GM18870 (cell line): ENCODE measurements around the gene PPM1H.
"Not testable (repeated sequence)": the region's sequence is repeated elsewhere in the genome, so short reads cannot be mapped to it uniquely, and the experiment has no call there.

Experiments
- ATAC-seq: cut with Tn5 transposase; IDR thresholded peaks from one replicate; pipeline ENCODE4 v1.9.1; 2021; ENCODE audit warnings: moderate library complexity; ENCODE audit not compliant: unreplicated experiment

PPM1H gene

DNA sequence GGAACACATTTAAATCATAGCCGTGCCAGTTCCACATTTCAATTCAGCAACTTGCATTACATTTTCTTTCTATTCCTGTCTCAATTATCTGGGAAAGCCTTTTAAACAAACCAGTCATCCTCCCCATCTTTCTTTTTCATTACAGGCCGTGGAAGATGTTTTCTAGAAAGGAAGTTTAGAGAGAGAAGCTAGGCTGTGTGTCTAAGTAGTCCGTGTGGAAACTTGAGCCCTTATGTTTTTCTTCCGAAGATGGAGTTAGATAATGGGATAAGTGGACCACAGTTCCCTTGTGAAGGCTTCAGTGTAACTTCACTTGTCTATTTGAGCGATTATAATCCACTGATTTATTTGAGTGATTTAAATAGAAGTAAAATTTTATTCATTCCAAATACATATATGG is 12.4 kb upstream of the PPM1H start:
- ATAC-seq = no peak

GRCh38 chr12:62943779-62944395 is 8.9 kb upstream of the PPM1H start:
- no peak for ATAC-seq

DNA sequence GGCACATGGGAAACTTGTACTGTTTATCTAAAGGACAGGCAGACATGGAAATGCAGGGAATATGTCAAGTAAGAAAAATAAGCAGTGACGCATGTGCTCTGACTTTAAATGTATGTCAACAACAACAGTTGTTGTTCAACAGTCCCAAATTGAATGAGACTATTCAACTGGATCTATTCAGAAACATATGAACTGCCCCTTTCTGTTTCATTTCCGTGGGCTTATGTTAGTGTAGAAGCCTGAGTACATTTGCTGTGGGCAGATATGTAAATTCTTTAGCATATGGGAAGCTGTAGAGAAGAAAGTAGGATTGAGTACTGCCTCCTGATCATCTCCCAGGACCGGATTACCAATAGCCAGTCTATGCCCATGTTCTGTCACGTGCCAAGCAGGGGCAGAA is 7.4 kb upstream of the PPM1H start:
- not testable (repeated sequence) for ATAC-seq

GRCh38 chr12:62934239-62934798 is 631 bp downstream of the PPM1H start:
- ATAC-seq = peak; percentile 35

- no peak for ATAC-seq
Observed at GRCh38 chr12:62933602-62934238, 1.2 kb downstream of the PPM1H start.

DNA sequence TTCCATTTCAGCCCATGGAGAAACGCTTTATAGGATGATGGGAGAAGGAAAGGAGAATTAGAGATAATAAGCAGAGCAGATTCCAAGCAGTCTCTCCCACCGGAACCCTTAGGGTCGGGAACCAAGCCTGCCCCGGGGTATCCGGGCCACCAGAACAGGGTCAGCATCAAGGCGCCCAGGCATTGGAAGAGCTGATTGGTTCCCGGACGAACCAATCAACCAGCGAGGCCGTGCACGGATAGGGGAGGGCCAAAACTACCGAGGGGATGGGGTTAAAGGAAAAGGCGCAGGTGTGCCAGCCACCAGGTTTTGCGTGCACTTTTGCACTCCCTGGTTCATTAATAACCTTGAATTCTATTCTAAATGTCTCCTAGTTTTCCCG is 1.7 kb downstream of the PPM1H start:
- no peak for ATAC-seq

GRCh38 chr12:62931477-62931876 is 3.5 kb downstream of the PPM1H start:
- no peak for ATAC-seq

GRCh38 chr12:62930546-62931425 is 4.2 kb downstream of the PPM1H start:
- no peak for ATAC-seq

DNA sequence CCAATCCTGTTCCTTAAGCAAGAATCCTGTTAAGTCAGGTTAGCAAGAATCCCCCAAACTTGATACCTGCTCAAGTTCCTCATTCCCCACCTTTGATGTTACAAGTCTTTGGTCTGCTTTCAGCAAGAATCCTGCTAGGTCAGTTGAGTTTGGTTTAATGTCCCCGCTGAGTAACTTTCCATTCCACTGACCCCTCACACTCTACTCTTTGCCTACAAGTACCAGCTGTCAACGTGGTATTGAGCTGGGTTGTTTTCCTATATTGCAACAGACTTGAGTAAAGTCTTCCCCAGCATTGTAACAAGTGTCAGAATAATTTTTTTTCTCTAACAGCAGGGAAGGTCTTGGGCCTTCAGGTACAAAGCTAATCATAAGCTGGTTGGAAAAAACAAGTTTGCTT is 6.3 kb downstream of the PPM1H start:
- no peak for ATAC-seq

GRCh38 chr12:62925680-62926079 is 9.3 kb downstream of the PPM1H start:
- no peak for ATAC-seq

DNA sequence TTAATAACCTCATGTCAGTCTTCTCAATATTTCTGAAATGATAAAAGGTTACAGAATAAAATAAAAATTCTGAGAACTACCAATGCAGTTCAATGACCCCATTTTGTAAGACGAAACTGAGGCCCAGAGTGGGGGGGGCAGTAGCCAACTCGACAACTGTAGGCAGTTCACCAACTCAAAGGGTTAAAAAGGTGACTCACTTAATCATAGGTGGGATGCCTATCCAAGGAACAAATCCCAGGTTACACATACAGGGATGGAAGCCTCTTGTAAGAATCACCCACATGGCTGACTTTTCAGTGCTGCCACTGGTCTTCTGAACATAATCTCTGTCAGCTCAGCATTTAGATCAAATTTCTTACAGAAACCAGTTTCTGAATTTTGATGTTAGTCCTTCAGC is 10.9 kb downstream of the PPM1H start:
- ATAC-seq = no peak

- ATAC-seq = no peak
Observed at GRCh38 chr12:62922539-62922938, 12.4 kb downstream of the PPM1H start.

DNA sequence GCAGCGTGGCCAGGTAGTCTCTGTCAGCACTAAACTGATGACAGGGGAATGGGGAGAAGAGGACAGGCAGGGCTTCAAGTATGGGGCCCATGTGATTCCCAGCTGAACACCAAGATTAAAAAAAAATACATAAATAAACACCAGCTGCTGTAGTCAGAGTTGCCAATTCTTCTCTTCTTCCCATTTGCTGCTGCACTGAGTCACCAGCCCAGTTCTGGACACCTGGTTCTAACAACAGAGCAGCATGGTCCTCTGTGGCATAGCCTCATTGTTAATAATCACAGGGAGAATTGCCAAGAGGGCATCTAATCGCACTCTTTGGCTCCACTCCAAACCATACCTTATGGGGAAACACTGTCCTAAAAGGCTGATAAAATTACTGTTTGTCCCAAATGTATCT is 15.1 kb downstream of the PPM1H start:
- ATAC-seq = no peak

DNA sequence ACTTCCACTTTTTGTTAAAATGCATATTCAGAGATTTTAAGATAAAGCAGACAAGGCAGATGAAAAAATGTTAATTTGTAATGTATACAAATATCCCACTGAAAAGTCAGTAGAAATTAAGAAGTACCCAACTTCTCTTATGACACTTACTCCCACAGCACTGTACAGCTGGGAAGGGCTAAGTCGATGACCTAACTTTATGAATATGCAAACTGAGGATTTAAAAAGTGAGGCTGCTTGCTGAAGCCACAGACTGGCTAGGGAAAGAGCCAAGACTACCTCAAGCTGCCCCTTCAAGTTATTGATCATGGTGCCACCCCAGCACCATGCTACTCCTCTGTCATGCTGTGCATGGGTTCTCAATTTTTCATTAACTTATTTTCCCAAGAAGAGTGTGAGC is 17.0 kb downstream of the PPM1H start:
- no peak for ATAC-seq

- no peak for ATAC-seq
Observed at GRCh38 chr12:62916632-62917425, 18.1 kb downstream of the PPM1H start.

GRCh38 chr12:62915204-62915529 is 19.8 kb downstream of the PPM1H start:
- ATAC-seq = no peak

- no peak for ATAC-seq
Observed at GRCh38 chr12:62914443-62915203, 20.3 kb downstream of the PPM1H start.

DNA sequence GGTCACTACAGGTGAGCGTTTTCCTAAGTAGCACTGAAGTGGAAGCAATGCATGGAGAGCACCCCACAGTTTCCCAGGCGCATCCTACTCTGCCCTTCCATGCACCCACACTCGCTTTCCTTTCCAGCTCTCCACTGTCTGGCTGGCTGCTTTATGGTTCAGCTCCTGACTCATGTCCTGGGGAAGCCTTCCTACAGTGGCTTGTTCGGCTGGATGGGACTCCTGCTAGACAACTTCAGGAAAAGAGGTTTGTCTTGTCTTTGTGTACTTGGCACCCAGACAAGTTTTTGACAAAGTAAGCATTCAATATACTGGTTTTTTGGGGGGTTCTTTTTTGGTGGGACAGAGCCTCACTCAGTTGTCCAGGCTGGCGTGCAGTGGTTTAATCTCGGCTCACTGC is 21.6 kb downstream of the PPM1H start:
- ATAC-seq = no peak

DNA sequence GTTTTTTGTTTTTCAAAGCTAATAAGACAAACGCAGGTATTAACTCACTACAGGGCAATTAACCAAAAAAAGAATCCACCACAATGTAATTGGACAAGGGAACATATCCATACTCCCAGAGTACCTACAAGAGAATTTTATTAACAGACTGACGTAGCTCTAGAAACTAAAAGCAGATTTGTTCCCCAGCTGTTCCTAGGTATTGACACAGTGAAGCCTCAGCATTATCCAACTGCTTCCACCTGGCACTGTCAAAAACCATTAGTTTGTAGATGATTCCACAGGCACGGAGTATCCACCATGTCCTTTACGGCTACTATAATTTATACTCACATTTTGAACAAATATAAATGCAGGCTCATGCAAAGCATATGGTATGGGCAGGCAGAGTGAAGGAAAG is 22.3 kb downstream of the PPM1H start:
- ATAC-seq = no peak

- ATAC-seq = no peak
Observed at GRCh38 chr12:62911286-62911685, 23.7 kb downstream of the PPM1H start.
